NOMO-1 treated with DMSO at 0.1 percent for 48 hours (cell line): ENCODE measurements around the gene COG5.

Source experiments
- DNase-seq: peaks from one replicate; lab custom pipeline; 2025; ENCODE audit not compliant: unreplicated experiment; lab: John Stamatoyannopoulos, UW

COG5 gene

DNA sequence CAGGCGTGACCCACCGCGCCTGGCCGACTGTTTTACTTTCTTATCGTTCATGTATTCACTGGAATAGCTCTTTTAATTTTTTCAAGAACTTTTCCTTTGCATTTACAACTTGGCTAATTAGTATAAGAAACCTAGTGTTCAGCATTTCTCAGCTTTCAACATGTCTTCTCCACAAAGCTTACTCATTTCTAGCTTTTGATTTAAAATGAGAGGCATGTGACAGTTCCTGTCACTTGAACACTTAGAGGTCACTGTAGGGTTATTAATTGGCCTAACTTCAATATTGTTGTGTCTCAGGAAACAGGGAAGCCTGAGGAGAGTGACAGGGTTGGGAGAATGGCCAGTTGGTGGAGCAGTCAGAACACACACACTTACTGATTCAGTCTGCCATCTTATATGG is 218.9 kb downstream of the COG5 start:
- no peak for DNase-seq

DNA sequence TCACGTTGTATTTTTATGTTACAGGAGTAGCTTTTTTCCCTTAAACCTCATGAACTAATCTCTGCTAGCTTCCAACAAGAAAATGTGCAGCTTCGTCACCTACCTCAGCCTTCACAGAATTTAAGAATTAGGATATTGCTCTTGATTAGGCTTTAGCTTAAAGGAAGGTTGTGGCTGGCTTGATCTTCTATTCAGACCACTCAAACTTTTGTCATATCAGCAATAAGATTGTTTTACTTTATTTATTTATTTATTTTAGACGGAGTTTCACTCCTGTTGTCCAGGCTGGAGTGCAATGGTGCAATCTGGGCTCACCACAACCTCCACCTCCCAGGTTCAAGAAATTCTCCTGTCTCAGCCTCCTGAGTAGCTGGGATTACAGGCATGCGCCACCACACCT is 219.4 kb downstream of the COG5 start:
- DNase-seq, result no peak

DNA sequence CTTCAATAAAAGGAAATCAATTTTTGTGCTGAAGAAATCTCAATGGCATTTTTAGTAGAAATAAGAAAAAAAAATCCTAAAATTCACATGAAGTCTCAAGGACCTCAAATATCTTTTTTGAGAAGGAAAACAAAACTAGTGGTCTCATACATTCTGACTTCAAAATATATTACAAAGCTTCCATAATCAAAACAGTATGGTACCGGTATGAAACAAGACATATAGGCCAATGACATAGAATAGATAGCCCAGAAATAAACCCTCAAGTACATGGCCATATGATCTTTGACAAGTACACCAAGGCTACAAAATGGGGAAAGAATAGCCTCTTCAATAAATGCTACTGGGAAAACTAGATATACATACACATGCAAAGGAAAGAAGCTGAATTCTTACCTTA is 225.6 kb downstream of the COG5 start:
- DNase-seq, result no peak

DNA sequence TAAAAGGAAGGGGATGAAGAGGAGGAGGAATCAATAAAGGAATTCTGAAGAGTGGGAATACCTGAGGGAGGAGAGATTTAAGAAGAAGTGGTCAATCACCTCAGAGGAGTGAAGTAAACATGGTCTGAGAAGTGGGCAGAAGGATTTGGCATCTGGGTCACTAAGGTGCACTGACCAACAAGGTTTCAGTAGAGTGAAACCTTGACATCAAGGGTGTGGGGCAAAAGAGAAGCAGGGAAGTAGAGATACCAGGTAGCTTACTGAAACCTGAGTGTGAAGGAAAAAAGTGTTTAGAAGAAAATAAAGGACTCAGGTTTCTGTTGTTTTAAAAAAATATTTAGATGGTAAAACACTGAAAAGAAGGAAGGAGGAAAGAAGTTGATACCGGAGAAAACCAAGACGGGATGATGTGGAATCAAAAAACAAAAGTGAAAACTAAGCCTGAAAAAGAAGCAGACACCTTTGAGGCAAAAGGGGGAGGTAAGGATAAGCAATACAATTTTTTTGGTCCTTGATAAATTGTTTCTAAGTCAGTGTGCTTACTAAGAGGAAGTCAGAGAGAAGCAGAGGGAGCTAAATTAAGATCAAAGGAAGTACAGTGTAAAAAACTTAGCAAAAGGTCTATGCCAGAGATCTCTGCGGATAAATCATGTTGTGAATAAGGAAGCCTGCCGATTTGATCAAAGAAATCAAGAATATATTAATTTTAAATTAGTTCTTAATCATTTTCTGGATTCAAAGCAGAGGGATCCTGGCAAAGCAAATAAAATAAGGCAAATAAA is 231.0 kb downstream of the COG5 start:
- peak; percentile 73 for DNase-seq

DNA sequence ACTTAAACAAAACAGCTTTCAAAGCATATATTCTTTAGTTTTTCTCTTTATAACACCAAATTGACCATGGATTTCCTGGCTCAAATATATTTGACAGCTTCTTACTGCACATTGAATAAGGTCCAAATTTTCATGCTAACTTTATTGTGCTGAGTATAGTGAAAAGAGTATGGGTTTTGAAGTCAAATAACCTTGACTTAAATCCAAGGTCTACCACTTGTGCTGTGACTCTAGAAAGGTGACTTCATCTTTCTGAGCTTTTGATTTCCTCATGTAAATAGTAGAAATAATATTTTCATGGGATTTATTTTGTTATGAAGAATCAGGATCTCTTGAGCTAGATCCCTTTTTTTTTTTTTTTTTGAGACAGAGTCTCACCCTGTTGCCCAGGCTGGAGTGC is 233.2 kb downstream of the COG5 start:
- DNase-seq, result no peak

DNA sequence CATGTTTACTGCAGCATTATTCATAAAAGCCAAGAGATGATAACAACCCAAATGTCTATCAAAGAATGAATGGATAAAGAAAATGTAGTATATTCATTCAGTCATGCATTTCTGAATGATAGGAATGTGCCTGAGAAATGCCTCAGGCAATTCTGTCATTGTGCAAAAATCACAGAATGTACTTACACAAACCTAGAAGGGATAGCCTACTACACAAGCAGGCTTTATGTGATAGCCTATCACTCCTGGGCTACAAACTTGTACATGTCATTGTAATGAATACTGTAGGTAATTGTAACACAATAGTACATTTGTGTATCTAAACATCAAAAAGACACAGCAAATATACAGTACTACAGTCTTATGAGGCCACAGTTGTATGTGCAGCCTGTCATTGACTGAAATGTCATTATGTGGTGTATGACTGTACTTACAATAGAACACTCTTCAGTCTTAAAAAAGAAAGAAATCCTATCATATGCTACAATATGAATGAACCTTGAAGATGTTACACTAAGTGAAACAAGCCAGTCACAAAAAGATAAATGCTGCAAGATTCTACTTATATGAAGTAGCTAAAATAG is 235.6 kb downstream of the COG5 start:
- DNase-seq, result no peak

DNA sequence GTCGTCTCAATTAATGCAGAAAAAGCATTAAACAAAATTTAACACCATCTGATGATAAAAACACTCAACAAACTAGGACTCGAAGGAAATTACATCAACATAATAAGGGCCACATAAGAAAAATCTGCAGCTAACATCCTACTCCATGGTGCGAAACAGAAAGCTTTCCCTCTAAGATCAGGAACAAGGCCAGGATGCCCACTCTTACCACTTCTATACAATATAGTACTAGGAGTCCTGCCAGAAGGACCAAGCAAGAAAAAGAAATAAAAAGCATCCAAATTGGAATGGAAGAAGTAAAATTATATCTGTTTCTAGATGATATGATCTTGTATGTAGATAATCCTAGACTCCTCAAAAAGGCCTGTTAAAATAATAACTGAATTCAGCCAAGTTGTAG is 237.7 kb downstream of the COG5 start:
- no peak for DNase-seq

DNA sequence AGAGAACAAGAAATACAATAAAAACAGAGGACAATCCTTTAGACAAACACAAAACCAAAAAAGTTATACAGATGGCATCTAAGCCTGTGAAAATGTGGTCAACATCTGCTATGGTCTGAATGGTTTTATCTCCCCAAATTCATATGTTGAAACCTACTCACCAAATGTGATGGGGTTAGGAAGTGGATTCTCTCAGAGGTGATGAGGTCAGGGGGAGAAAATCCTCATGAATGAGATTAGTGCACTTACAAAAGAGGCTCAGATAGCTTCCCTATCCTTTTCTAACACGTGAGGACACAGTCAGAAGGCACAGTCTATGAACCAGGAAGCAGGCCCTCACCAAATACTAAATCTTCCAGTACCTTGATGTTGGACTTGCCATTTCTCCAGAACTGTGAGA is 241.7 kb downstream of the COG5 start:
- DNase-seq, result no peak

DNA sequence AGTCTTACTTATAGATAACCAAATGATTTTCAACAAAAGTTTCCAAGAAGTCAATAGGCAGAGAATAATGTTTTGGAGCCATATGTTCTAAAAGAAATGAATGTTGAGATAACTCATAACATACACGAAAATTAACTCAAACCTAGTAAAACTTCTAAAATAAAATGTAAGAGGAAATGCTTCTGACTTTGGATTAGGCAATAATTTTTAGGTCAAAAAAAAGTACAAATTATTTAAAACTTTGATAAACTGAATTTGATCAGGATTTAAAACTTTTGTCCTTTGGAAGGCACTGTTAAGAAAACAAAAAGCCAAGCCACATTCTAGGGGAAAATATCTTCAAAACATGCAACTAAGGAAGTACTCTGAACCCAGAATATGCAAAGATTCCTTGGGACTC is 242.1 kb downstream of the COG5 start:
- no peak for DNase-seq

DNA sequence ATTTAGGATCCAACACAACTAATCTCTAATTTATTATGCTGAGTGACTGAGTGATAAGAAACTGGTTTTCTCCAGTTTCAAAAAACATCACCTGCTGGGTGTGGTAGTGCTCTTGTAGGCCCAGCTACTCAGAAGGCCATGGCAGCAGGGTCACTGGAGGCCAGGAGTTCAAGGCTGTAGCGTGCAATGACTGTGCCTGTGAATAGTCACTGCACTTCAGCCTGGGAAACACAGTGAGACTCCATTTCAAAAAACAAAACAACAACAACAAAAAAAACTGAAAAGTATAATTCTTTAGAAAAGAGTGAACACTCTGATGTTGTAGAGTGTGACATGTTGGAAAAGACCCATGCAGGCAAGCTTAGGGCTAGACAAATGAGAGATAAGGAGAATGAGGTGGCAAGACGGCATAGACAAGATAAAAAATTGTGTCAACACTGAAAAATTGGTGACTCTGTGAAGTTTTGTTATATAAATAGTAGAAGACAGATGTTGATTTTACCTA is 243.9 kb downstream of the COG5 start:
- no peak for DNase-seq

DNA sequence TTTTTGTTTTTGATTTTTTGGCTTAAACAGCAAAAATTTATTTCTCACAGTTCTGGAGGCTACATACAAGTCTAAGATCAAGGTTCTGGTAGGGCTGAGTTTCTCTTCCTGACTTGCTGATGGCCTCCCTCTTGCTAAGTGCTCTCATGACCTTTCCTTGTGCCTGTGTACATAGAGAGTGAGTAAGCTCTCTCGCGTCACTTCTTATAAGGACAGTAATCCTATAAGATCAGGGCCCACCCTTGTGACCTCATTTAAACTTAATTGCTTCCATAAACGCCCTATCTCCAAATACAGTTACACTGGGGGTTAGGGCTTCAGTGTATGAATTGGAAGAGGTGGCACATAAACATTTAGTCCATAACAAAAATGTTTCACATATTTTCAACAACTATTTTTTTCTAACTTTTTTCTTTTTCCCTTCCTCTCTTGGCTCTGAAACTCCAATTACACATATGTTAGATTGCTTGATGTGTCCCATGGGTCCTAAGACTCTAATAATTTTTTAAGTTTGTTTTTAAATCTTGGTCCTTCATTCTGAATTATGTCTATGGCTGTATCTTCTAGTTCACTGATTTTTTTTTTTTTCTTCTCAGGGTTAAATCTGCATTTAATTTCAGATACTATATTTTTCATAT is 245.1 kb downstream of the COG5 start:
- no peak for DNase-seq

DNA sequence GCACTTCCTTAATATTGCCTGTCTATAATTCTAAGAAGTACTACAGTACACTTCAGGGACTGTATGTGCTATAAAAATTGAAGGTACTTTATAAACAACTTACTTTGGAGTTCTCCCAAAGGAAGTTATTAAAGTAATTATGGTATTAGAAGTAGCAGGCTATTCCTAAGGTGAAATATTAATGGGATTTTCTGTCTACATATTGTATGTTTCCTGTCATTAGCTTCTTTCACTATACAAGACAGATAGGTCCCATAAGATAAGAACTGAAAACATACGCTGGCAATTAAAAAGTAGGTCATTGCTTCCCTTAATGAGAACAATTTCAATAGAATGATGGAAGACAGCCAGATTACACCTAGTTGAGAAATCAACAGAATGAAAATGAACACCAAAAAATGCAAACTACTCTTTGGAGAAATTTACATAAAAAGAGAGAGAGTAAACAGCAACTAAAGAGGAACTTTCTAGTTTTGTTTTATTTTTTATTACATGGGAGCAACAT is 248.0 kb downstream of the COG5 start:
- DNase-seq, result no peak

DNA sequence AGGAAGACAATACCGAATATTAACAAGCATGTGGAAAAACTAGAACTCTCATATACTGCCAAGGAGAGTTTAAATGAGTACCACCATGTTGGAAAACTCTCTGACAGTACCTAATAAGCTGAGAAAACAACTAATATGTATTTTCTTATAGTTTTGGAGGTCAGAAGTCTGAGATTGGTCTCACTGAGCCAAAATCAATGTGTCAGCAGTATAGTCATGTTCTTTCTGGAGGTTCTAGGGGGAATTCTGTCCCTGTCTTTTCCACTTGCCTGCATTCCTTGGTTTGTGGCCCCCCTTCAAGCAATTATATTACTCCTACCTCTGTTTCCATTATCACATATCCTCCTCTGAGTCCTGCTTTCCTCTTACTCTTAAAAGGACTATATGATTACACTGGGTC is 250.4 kb downstream of the COG5 start:
- no peak for DNase-seq

DNA sequence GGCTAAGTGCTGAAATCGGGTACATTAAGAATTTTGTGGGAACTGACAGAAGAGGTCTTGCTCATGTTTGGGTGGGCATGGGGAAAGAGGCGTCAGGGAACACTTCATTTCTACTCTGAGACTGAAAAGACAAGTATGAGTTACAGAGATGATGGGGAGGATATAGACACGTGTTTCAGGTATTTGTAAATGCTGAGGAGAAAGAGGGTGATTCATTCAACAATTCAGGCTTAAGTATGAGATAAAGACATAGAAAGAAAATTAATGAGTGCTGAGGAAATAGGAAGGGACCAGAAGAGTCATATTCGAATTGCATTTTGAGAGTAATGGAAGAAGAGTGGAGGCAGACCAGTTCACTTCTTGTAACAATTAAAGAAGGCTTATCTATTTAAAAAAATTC is 251.3 kb downstream of the COG5 start:
- DNase-seq, result no peak

DNA sequence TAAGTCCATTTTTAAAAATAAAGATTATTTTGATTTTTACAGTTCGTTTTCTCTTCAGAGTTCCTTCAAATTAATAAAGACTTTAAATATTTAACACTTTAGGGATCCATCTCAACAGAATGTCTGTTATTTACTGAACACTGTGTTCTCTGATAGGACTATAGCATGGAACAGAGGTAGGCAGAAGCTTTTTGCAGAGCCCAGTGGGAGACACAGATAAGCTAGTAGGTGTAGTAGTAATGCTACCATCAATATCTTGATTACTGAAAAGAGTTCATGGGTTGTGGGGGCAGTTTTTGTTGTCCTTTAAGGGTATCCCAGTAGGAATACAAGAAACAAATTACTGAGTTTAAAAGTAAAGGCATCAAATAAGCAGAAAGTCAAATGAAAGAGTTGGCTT is 254.4 kb downstream of the COG5 start:
- no peak for DNase-seq

DNA sequence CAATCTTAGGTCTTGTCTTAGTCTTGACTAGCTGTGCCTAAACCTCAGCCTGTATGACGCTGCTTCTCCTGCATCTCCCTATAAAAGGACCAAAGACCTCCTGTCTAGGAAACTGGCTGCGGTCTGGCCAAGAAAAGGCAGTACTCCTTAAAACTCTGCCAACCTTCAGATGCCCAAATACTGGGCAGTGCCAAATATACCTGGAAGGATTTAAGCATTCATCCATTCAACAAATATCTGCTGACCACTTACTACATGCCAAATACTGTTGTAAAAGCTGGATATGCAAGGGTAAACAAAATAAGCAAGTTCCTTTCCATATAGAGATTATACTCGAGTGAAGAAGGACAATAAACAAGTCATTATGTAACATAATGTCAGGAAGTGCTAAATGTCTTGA is 259.1 kb downstream of the COG5 start:
- no peak for DNase-seq

DNA sequence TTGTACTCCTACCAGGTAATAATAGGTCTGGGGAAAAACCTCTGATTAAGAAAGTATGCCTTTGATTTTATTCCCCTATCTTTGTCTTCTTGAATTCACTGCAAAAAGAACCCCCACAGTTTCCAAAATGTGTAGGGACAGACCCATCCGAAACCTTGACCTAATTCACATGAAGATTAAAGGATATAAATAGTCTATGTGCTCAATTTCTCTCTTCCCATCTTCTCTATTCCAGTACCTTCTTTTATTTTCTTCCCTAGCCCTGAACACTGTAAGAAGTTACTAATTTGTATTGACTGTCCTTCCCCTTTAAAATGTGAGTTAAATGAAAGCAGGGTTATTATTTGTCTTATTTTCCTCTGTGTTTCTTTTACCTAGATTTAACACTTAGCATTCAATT is 259.7 kb downstream of the COG5 start:
- DNase-seq, result no peak

DNA sequence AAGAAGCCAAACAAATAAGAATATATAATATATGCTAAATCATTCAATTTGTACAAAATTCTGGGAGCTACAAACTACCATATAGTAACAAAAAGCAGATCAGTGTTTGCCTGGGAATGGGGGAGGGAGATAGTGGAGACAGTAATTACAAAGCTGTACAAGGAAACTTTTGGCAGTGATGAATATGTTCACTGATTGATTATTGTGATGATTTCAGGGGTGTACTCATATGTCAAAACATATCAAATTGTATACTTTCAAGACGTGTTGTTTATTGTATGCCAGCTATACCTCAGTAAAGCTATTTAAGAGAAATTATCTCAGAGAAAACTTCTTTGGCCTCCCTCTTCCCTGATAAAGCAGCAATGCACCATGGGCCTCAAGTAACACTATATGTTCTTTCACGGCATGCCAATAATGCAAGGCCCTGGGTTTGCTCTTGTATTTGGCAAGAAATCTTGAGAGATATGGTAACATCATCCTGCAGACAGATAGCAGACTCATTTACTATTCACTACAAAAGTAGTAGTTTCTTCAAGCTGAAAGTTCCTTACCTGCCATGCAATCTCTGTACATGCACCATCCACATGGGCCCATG is 261.4 kb downstream of the COG5 start:
- DNase-seq, result no peak

DNA sequence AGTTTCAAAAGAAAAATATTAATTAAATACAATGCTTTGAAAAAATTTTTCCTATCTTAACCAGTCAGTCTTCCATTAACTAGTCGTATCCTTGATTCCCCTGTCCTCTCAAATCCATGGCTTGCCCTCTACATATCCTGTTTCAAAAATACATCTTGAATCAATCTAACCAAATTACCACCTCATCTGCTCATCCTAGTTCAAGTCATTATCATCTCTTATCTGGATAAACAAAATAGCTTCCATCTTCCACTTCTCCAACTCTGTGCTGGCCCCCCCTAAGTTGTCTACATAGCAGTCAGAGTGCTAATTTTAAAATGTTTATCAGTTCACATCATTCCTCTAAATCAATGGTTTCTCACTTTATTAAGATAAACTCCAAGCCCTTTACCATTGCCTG is 269.5 kb downstream of the COG5 start:
- DNase-seq, result no peak

DNA sequence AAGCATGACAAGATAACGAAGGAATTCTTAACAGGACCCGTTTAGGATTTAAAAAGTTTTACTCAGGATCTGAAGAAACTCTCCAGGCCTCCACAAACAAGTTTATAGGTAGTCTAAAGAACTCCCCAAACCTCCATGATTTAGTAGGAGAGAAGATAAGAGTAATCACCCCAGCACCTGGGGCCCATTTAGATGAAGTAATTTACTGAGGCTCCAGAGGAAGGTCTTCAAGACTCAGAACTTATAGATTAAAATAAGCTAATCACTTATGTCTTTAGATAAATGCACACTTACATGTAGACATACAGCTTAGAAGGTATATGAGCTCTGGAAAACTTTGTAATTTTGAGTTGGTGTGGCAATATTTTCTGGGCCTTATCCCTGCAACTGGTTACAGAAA is 271.1 kb downstream of the COG5 start:
- no peak for DNase-seq

DNA sequence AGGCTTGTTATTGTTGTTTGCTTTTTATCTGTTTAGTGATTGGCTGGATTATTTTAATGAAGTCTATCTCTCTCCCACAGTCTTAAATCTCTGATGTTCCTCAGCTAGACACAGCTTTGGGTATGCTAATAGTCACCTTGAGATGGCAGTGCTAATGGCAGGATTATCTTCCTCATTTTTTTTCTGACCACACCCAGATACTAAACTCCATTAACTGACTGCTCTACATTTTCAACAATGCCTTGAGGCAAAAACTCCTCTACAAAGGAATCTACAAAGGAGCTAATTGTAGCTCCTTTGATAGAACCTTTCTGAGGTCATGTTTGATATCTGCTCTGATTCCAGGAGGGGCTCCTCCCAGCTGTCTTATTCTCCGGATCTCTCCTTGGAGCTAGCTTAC is 272.3 kb downstream of the COG5 start:
- peak; percentile 0 for DNase-seq
